Measurements from ENCODE around the gene AMOTL2.

Gene AMOTL2

GRCh38 chr3:134314588-134315285, 59.5 kb downstream of the AMOTL2 start:
- DNase-seq (ENCODE audit: low spot score), result no peak

- no peak for DNase-seq (ENCODE audit: low spot score)
Observed at GRCh38 chr3:134313847-134314587, 60.2 kb downstream of the AMOTL2 start.

DNA sequence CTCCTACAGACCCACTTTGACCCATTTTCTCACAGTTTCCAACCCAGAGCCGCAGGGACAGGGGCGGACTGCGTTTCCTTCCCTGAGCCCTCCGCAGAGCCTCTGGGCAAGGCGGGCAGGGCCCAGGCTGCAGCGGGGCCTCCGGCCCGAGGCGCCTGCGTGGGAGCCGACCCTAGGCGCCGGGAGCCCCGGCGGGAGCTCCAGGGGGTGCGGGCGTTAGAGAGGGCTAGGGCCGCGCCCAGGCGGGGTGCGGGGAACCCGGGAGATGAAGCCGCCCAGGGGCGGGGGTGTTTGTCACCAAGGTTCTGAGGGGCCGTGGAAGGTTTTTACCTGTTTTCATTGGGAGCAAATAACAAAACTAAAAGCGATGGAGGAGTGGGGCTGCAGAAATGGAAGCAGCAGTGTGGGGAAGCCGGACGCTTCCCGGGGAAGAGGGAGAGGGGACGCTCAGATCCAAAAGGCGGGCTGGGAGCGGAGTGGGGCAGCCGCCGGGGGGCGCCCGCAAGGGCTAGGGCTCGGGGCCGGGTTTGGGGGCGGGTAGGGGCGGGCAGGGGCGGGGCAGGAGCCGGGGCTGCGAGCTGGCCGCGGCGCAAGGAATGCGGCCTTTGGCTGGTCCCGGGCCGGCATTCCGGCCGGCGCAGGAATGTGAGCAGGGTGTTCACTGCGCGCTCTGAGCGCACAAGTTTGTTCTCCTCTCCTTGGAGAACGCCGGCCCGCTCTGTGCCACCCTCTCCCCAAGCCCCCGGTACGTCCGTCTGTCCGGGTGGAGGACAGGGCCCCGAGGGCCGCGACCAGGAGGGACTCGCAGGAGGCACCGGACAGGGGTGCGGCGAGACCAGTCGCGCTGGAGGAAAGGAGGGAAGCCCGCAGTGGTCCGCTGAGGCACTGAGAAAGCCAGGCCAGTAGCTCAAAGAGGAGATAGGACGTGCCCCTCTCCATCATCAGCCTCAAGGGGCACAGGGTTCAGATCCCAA, 61.1 kb downstream of the AMOTL2 start:
- peak; percentile 92 for DNase-seq (ENCODE audit: low spot score)

DNA sequence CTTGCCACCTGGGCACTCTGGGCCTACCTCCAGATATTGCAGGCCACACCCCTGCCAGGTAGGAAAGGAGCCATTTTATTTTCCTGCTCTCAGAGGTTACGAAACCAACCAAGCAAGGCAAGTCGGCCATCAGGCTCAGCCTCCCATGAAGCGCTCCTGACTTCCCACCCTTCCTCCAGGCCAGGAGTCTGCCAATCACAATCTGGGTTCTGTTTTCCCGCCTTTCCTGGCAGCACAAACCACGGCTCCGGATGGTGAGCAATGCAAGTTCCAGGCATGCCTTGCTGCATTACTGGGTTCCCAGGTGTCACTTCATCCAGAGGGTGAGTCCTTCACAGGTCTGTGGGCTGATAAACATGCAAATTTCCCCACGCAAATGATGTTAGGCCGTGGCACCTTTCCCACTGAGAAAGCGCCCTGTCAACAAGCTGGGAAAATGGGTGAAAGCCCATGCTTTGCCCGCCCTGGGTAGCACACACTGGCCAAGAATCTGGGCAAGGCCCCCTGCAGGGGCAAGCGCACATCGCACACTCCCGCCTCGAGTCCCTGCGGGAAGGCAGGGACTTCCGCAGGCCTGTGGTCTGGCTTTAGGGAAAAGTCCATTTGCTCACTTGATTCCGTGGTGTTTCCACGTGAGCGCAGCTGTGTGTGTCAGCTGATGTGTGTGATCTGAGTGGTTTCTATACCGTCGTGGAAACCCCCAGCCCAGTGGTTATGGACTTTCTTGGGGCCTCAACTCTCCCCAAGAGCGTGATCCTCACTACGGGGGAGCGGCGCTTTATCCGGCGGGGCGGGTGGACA, 62.0 kb downstream of the AMOTL2 start:
- DNase-seq (ENCODE audit: low spot score), result no peak

DNA sequence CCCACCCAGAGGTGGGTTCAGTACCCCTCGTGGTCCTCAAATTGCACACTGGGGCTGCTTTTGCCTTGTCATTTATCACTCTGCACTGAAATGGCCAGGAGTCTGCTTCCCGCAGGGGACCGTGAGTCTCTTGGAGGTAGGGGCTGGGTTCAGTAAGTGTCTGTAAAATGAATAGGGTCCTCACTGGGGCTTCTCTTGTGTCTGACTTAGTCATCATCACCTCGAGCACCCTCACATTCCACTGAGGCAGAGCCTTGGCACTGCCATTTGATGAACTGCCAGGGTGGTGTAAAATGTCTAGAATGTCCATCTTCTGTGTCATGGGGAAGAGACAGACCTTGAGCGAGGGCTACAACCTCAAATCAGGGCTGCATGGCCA, 62.6 kb downstream of the AMOTL2 start:
- no peak for DNase-seq (ENCODE audit: low spot score)

DNA sequence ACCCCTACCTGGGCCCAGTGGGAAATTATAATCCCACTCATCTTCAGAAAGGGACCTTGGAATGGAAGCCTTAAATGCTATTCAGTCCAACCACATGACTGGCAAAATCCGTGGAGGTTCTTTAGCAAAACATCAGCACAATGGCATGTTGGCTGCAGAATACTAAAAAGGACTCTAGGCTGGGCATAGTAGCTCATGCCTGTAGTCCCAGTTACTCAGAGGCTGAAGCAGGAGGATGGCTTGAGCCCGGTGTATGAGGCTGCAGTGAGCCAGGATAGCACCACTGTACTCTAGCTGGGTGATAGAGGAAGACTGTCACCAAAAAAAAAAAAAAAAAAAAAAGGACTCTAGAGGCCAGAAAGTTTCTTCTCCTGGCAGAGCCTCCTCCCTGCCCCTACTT, 63.0 kb downstream of the AMOTL2 start:
- no peak for DNase-seq (ENCODE audit: low spot score)

DNA sequence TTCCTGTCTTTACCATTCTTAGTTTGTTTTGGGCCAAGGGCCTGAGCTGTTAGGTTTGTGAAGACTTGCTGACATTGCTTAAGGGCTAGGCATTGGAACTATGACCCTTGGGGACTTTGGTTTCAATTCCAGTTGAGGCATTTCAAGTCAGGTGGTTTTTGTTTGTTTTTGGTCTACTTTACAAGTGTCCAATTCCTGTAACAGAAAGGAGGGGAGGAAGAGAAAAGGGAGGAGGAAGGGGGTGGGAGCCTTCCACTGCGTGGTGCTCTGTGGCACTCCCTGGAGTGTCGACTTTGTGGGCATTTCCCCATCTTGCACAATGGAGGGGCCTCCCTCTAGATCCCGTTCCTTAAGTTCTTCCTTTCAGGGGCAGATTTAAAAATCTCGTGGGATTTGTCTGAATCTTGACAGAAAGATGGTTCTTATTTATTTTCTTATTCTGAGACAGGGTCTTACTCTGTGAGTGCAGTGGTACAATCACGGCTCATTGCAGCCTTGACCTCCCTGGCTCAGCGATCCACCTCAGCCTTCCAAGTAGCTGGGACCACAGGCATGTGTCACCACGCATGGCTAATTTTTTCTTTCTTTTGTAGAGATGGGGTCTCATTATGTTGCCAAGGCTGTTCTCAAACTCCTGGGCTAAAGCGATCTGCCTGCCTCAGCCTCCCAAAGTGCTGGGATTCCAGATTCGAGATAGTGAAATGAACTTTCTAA, 64.1 kb downstream of the AMOTL2 start:
- DNase-seq (ENCODE audit: low spot score), result no peak

- peak; percentile 81 for DNase-seq (ENCODE audit: low spot score)
Observed at GRCh38 chr3:134308350-134308891, 65.8 kb downstream of the AMOTL2 start.

- DNase-seq (ENCODE audit: low spot score), result no peak
Observed at GRCh38 chr3:134307425-134307824, 66.8 kb downstream of the AMOTL2 start.

GRCh38 chr3:134306320-134306719, 67.9 kb downstream of the AMOTL2 start:
- DNase-seq (ENCODE audit: low spot score), result no peak
